GM04504 (cell line): Measurements from ENCODE around the gene ENTPD8.

Experiments used
- DNase-seq: peaks from one replicate; pipeline ENCODE4 v3.0.0-alpha.2; 2012; ENCODE audit warnings: low read depth

Gene ENTPD8, protein sequence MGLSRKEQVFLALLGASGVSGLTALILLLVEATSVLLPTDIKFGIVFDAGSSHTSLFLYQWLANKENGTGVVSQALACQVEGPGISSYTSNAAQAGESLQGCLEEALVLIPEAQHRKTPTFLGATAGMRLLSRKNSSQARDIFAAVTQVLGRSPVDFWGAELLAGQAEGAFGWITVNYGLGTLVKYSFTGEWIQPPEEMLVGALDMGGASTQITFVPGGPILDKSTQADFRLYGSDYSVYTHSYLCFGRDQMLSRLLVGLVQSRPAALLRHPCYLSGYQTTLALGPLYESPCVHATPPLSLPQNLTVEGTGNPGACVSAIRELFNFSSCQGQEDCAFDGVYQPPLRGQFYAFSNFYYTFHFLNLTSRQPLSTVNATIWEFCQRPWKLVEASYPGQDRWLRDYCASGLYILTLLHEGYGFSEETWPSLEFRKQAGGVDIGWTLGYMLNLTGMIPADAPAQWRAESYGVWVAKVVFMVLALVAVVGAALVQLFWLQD

DNA sequence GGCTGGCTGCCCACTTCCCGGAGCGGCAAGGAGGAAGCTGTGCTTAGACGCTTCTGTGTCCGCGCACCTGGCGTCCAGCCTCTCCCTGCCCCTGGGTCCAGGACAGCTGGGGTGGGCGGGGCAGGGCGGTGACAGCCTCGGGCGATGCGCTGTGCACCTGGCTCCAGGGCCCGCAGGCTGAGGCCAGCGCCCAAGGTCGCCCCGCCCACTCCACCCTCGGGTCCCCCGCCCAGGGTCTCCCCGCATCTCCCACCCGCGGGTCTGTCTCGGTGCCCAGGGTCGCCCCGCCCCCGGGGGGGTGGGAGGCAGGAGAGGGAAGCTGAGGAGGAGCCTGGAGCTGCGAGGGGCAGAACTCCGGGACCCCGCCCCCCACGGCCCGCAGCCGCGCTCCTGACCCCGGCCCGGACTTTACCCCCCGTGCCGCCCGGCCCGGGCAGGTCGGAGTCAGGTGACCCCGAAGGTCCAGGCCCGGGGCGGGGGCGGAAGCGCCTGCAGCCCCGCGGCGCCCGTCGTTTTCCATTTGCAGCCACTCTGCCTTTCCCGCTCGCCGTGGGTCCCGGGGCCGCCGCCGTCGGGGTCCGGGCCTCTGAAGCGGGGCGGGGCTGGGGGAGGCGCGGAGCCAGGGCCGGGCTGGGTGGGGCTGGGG lies at the start of gene ENTPD8:
ENTPD8 (minus strand) TSS at position 69 of the 646 bp plus-strand sequence. CDS start 3,072 bp downstream, outside the sequence.
- no peak for DNase-seq

GRCh38 chr9:137490532-137491186 lies 49.5 kb upstream of the ENTPD8 start:
- no peak for DNase-seq

GRCh38 chr9:137488906-137489305 lies 47.7 kb upstream of the ENTPD8 start:
- DNase-seq: no peak

GRCh38 chr9:137488327-137488653 lies 47.1 kb upstream of the ENTPD8 start:
- DNase-seq: no peak

GRCh38 chr9:137487454-137488326 lies 46.5 kb upstream of the ENTPD8 start:
- DNase-seq: no peak

DNA sequence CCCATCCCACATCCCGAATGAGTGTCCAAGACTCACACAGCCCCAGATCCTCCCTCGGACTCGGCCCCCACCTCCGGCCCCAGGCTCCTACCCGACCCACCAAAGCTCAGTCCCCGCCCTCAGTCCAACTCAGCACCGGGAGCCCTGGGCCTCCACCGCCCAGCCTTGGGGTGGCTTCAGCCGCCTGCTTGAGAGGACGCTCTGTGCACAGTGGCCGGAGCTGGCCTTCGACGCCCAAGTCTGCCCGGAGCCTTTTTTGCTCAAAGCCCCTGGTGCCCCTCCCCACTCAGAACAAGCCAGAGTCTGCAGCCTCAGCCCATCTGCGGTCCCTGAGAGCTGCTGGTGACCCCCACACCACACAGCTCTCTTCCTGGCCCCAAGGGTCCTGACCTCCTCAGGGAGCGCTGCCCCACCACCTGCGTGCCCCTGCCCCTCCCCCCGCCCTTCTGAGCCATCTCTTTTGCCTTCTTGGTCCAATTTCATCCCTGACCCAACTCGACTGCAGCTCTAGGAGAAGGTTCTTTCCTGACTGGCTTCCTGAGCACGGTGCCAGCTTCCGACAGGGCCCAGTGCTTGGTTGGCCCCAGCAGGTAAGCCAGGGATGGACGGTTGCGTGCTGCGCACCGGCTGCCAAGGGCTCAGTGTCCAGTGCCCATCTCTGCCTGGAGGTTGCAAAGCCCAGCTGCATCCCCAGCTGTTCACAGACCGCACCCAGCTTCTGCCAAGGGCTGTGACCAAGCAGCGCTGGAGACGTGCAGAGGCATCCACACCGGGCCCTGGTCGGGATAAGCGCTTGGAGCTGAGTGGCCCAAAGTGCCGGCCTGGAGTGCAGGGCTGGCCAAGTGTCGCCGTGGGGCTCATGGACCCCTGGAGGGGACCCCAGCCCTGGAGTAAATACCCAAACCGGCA lies 45.6 kb upstream of the ENTPD8 start:
- no peak for DNase-seq

DNA sequence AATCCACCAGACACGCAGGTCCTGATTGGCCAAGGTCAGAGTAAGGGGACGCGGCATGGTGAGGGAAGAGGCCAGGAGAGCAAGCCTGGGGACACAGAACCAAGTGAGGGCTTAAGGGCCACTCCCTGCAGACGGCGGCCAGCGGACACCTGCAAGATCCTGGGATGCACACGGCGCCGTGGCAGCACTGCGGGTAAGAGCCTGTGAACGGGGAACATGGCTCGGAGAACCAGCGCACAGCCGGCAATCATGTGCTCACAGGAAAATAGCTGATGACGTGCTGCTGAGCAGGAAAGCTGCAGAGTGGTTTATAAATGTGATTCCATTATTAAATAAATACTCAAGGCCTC lies 45.0 kb upstream of the ENTPD8 start:
- DNase-seq: no peak

DNA sequence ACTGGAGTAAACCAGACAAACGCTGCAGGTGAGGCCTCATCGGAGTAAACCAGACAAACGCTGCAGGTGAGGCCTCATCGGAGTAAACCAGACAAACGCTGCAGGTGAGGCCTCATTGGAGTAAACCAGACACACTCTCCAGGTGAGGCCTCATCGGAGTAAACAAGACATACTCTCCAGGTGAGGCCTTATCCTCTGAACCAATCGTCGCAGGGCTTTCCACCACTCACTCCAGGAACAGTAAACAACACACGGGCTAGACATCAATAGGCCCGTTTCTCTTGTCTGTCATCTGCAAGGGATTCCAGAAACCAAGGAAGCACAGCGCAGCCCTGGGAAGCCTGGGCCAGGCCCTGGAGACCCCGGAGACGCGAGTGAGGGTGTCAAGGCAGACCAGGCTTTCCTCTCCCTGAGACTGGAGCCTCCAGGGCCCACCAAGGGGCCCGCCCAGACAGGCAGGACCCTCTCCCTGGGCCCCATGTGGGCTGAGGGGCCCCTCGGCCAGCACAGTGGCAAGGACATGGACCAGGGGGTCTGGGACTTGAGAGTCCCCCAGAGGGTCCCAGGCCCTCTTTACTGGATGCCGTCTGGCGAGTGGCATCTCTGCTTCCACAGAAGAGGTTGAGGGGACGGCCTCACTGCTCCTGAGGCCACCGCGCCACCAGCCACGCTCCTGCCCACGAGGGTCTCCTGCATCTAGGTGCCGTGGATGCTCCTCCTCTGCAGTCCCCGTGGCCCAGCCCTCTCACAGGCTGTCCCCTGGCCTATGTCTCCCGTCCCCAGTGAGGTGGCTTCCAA lies 44.4 kb upstream of the ENTPD8 start:
- no peak for DNase-seq

DNA sequence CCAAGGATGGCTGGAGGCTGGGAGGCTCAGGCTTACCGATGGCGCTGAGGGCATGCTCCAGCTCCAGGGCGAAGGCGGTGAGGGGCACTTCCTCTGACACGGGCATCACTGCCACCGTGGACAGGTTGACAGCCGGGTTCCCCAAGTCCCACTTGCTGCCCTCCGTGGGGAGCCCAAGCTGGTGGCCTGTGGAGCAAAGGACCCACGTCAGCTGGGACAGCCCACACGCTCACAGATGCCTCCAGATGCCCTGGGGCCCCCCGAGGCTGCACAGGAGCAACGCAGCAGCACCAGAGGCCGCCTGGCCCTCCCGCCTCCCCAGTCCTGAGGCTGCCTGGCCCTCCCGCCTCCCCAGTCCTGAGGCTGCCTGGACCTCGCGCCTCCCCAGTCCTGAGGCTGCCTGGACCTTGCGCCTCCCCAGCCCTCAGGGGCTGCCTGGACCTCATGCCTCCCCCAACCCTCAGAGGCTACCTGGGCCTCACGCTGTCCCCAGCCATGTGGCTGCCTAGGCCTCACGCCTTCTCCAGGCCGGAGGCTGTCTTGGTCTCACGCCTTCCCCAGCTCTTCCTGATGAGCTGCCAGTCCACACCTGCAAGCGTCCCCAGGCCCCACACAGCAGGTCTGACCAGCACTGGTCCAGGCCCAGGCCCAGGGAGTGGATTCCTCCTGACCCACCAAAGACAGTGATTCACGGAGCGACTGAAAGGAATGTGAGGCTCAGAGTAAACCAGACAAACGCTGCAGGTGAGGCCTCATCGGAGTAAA lies 43.6 kb upstream of the ENTPD8 start:
- DNase-seq: no peak

- peak; percentile 47 for DNase-seq
These were observed 41.1 kb upstream of the ENTPD8 start for GRCh38 chr9:137482094-137482781.

DNA sequence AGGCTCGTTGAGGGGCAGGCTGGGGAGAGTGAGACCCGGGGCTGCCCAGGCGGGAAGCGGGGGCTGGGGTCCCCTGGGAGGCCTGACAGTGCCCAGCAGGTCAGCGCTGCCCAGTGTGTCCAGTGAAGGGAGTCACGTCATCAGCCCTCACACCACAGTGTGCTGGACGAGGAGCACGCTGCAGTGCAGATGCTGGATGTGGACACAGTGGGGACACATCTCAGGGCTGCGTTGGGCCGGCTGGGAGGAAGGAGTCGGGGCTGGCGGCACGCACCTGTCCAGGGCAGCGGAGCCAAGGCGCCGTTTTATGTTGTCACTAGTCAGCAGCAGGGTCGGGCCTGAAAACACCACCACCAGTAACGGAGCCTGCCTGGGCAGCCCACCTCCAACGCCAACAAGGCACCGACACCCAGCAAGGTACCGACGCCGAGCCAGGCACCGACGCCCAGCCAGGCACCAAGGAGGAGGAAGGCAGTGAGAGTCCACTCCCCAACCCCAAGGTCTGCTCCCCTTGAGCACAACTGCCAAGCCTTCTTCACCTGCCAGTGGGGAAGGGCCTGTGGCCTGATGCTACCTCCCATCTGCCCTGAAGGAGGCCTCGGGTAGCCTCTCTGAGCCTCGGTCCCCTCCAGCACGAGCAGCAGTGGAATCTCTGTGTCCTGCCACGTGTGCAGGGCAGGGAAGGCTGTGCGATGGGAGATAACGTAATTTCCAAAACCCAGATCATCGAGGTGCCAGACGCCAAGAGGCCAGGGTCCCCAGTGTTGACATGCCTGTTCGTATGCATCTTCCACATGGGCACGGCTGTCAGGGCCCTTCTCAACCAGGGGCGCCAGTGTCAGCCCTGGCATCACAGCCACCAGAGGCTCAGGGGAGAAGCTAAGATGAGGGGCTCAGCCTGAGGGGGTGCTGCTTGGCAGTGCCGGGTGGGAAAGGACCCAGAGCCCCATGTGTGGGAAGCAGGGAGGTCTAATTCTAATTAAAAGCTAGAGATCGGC lies 39.8 kb upstream of the ENTPD8 start:
- DNase-seq: no peak

- DNase-seq: no peak
These were observed 38.9 kb upstream of the ENTPD8 start for GRCh38 chr9:137479892-137480685.

DNA sequence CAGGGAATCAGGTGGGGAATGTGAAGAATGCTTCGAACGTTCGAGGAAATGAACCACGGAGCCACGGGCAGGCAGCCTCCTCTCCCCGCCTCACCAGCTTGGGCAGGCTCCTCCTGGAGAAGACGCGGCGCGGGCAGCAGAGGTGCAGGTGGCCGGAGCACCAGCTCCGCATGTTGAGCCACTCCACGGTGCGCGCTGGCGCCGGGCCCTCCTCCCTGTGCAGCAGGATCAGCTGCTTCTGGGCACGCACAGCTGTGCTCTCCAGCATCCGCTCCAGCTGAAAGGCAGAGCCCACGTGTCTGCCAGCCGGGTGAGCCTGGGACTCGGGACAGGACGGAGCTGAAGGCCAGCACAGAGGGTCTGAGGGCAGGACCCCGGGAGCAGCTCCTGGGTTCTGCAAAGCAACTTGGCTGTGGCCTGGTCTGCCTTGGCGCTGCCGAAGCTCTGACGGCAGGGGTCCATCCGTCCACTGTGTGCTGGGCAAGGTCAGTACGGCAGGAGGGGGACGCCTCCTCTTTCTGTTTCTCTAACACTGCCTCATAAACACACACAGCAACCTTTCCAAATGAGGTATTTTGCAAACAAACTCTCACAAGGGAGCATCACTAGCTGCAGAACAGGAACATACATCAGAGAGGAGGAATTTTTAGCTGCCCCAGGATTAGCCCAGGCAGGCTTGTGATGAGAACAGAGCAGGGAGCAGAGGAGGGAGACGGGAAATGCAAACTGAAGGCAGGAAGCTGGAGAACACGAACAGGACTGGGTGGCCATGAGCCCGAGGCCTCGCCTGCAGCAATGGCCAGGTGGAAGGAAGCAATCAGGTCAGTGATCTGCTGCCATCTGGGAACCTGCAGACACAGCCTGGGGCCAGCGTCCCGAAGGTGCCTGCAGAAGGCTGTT lies 38.1 kb upstream of the ENTPD8 start:
- DNase-seq: peak; percentile 20

DNA sequence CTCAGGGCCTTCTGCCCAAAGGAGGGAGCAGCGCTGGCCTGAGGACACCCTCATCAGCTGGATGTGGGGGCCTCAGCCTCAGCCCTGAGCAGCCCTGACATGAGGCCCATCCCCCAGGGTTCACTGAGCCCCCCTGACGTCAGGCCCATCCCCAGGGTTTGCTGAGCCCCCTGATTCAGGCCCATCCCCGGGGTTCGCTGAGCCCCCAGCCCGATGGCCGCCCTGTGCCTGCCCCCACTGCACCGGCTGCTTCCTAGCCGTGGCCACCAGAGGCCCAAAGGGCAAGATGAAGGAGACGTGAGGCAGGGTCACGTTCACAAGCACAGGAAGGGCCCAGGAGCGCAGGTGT lies 37.4 kb upstream of the ENTPD8 start:
- DNase-seq: no peak

DNA sequence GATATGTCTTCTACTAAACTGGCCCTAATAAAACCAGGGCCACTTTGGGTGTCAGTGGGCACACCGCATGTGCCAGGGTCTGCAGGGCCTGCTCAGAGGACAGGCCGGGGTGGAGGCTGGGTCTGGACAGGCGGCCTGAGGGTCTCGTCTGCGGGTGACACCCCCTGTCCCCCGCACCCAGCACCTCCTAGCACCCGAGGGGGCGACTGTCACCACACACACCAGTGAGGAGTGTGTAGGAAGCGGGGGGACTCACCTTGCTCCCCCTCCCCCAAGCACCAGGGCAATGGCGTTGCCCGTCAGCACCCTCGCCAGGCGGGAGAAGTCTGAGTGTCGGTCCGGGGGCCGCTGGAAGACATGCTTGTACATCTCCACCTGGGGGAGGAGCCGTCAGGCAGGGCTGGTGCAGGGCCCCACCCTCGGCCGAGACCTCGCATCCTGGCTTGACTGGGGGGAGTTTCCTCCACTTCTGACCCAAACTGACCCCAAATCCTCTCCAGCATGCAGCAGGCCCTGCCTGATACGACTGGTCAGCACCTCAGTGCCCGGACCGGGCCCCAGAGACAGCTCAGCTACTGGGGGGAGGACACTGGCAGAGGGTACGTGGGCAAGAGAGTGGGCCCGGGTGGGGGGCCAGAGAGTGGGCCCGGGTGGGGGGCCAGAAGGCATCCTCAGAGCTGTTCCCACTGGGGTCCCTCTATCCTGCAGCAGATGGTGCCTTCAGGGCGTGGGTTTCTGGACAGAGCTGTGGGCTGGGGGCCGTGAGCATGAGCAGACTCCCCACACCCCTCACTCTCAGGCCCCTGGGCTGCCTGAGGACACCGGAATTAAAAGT lies 36.8 kb upstream of the ENTPD8 start:
- no peak for DNase-seq
